ENCODE results near the gene CSTB. TPM values are rescaled to one million over a fixed set of nuclear protein-coding genes. Genes with fewer than 3 reads are reported as not detected.

The CSTB gene
- total RNA-seq, 1 experiment from 2014 or later: 40.7 TPM

GRCh38 chr21:43731891-43732711 is 44.0 kb downstream of the CSTB start:
- Histone ChIP-seq H3K27ac (ENCODE audit: insufficient read length, low read depth, low read length) (no peak overlapping the region), H3K79me1 (ENCODE audit: insufficient read depth, low read depth, low read length, poor library complexity, severe bottlenecking) (peaks cover 5% of the 10 kb centered on the region), H3K9me3 (ENCODE audit: control insufficient read depth, low read depth, low read length) (no peaks in the 10 kb centered on the region), H2BK5ac (ENCODE audit: insufficient read length, low read length) (no peak overlapping the region), H3K23me2 (ENCODE audit: insufficient read length, low read depth, low read length, poor library complexity, severe bottlenecking) (peaks cover 9% of the 10 kb centered on the region), H3K56ac (ENCODE audit: insufficient read length, low read depth, low read length) (no peak overlapping the region), H4K8ac (replicated peaks; ENCODE audit: insufficient read length, low read depth, low read length) (no peak overlapping the region), H3K9ac (ENCODE audit: extremely low read depth, insufficient read length, low read length) (no peak overlapping the region), H3K4ac (ENCODE audit: low read depth, low read length) (no peak overlapping the region), H3K79me2 (ENCODE audit: insufficient read depth, low read length) (peaks cover 3% of the 10 kb centered on the region; the same call in 1 of the 2 replicates), H3K27me3 (ENCODE audit: insufficient read depth, low read length) (no peaks in the 10 kb centered on the region), H3K18ac (ENCODE audit: insufficient read length, low read depth, low read length) (no peak overlapping the region), H2AK5ac (ENCODE audit: insufficient read length, low read length) (no peak overlapping the region), H3K23ac (ENCODE audit: insufficient read length, low read depth, low read length) (no peak overlapping the region), H2AFZ (ENCODE audit: low read length) (no peak overlapping the region), H3K14ac (ENCODE audit: insufficient read depth, low read length) (no peak overlapping the region), H3K4me1 (ENCODE audit: insufficient read depth, low read length) (no peaks in the 10 kb centered on the region), H4K20me1 (ENCODE audit: control insufficient read depth, insufficient read depth, insufficient read length) (no peaks in the 10 kb centered on the region), H4K91ac (ENCODE audit: insufficient read length, low read depth, low read length) (no peak overlapping the region), H3K4me2 (ENCODE audit: insufficient read depth, insufficient read length, low read length) (no peak overlapping the region), H2BK12ac (ENCODE audit: insufficient read length, low read depth, low read length) (no peak overlapping the region), H4K5ac (ENCODE audit: insufficient read length, low read depth, low read length) (no peak overlapping the region), H2BK120ac (ENCODE audit: low read depth, low read length, poor library complexity, severe bottlenecking) (no peak overlapping the region), H2BK20ac (ENCODE audit: low read depth, low read length, poor library complexity, severe bottlenecking) (no peak overlapping the region), H3T11ph (ENCODE audit: low read length) (no peak overlapping the region), H2BK15ac (ENCODE audit: low read depth, low read length) (no peak overlapping the region)
- TF ChIP-seq CTCF (conservative IDR thresholded peaks at IDR 0.05): no peak
- peaks cover 22 to 24% of the 10 kb centered on the region in 2 experiments for H3K4me1 Mint-ChIP-seq
- no CpG with 5 or more reads among the region's 23 CpGs for WGBS (ENCODE audit: extremely low coverage, insufficient read length, low lambda C conversion rate)
- H3K36me3 Mint-ChIP-seq (ENCODE audit: insufficient read depth in 1 of 3, low read depth in 3 of 3): peaks cover 0 to 13% (median 0%) of the 10 kb centered on the region in 3 experiments; a peak in 3 of 7 replicates
- H3K9me3 Mint-ChIP-seq: no peaks in the 10 kb centered on the region
- H3K4me3 Mint-ChIP-seq: no peak overlapping the region
- no peaks in the 10 kb centered on the region for H3K27me3 Mint-ChIP-seq (ENCODE audit: low read depth)
- peak overlapping the region in 1 of 3 experiments; percentile 91; a peak in 1 of 7 replicates for H3K27ac Mint-ChIP-seq
- DNase-seq: no peak
